ENCODE data around the gene SPATA16. TPM values are rescaled to one million over a fixed set of nuclear protein-coding genes. Genes with fewer than 3 reads are reported as not detected.

SPATA16 gene
- total and polyA plus RNA-seq, 5 donors from 2014 or later = not detected

DNA sequence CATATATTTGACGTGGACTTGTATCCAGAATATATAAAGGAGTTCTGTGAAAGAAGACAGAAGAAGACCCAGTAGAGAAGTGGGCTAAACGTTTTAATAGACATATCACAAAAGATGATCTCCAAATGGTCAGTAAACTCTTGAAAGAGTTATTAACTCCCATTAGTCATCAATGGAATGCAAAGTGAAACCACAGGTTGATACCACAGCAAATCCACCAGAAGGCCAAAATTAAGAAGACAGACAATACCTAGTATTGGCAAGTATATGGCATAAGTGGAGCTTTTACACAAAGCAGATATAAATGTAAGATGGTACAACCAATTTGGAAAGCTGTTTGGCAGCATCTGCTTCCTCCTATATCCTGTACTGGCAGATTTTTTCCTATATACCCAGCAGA lies 6.0 kb downstream of the SPATA16 start:
- ATAC-seq (ENCODE audit: low read depth in 2 of 2) (no peak), DNase-seq (no peak)
- no peak overlapping the region for H3K4me3 ChIP-seq (ENCODE audit: low read depth, low read length)
- H3K4me1 ChIP-seq (ENCODE audit: control insufficient read depth, insufficient read depth, low read length, poor library complexity, severe bottlenecking) = no peaks in the 10 kb centered on the region
- no peak overlapping the region for H3K27ac ChIP-seq (ENCODE audit: insufficient read depth, low read length, poor library complexity, severe bottlenecking)
- Mint-ChIP-seq H3K36me3 (no peaks in the 10 kb centered on the region), H3K4me1 (no peaks in the 10 kb centered on the region), H3K4me3 (no peak overlapping the region), H3K27me3 (no peaks in the 10 kb centered on the region), H3K27ac (no peak overlapping the region), H3K9me3 (peaks cover 0 to 3% (median 0%) of the 10 kb centered on the region in 7 donors)
- H3K36me3 ChIP-seq (ENCODE audit: control insufficient read depth, insufficient read depth, low read length) = no peaks in the 10 kb centered on the region
- no peaks in the 10 kb centered on the region for H3K27me3 ChIP-seq (ENCODE audit: control insufficient read depth, insufficient read depth, low read length)
- no peaks in the 10 kb centered on the region for H3K9me3 ChIP-seq (ENCODE audit: control insufficient read depth in 2 of 2, low read length in 2 of 2)

DNA sequence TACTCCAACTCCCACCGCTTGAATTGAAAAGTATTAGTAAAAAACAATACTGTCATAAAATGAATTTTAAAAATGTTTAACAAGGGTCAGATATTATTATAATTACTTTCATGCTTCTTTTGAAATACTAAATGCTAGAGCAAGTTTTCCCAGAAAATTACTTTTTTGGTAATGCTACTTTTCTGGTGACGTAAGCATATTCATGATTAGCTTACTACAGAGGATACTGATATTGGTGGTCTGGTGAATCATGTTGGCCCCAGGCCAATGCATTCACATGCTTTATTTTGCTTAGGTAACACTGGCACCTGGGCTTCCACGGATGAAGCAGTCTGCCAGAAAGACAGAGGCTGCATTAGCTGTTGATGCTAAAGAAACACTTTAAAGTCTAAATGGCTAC lies 12.4 kb downstream of the SPATA16 start:
- H3K27ac ChIP-seq (ENCODE audit: insufficient read depth, low read length, poor library complexity, severe bottlenecking) = no peak overlapping the region
- Mint-ChIP-seq H3K27ac (no peak overlapping the region), H3K4me3 (no peak overlapping the region), H3K4me1 (no peaks in the 10 kb centered on the region), H3K27me3 (no peaks in the 10 kb centered on the region), H3K36me3 (no peaks in the 10 kb centered on the region), H3K9me3 (peaks cover 0 to 6% (median 0%) of the 10 kb centered on the region in 7 donors)
- H3K4me3 ChIP-seq (ENCODE audit: low read depth, low read length) = no peak overlapping the region
- DNase-seq (no peak), ATAC-seq (ENCODE audit: low read depth in 2 of 2) (no peak)
- no peaks in the 10 kb centered on the region for H3K27me3 ChIP-seq (ENCODE audit: control insufficient read depth, insufficient read depth, low read length)
- H3K4me1 ChIP-seq (ENCODE audit: control insufficient read depth, insufficient read depth, low read length, poor library complexity, severe bottlenecking) = no peaks in the 10 kb centered on the region
- no peaks in the 10 kb centered on the region for H3K9me3 ChIP-seq (ENCODE audit: control insufficient read depth in 2 of 2, low read length in 2 of 2)
- no peaks in the 10 kb centered on the region for H3K36me3 ChIP-seq (ENCODE audit: control insufficient read depth, insufficient read depth, low read length)

DNA sequence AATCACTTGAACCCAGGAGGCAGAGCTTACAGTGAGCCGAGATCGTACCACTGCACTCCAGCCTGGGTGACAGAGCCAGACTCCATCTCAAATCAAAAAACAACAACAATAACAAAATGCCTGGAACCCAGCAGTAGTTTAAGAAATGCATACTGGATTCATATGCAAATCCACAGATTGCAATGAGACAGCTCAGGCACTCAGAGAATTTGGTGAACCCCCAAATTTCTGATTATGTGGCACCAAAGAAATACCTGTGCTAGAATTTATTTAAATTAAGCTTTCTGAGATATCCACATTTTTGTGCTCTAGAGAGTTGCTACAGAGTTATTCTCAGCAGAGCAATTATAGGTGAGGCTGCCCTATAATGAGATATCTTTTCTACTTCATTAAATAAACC lies 29.7 kb downstream of the SPATA16 start:
- H3K9me3 ChIP-seq (ENCODE audit: control insufficient read depth in 2 of 2, low read length in 2 of 2) = no peaks in the 10 kb centered on the region
- H3K27me3 ChIP-seq (ENCODE audit: control insufficient read depth, insufficient read depth, low read length) = no peaks in the 10 kb centered on the region
- Mint-ChIP-seq H3K27me3 (no peaks in the 10 kb centered on the region), H3K36me3 (no peaks in the 10 kb centered on the region), H3K9me3 (peaks cover 0 to 5% (median 3%) of the 10 kb centered on the region in 7 donors), H3K4me1 (no peaks in the 10 kb centered on the region), H3K27ac (no peak overlapping the region), H3K4me3 (no peak overlapping the region)
- ATAC-seq (ENCODE audit: low read depth in 2 of 2) (no peak), DNase-seq (no peak)
- H3K4me1 ChIP-seq (ENCODE audit: control insufficient read depth, insufficient read depth, low read length, poor library complexity, severe bottlenecking) = no peaks in the 10 kb centered on the region
- H3K27ac ChIP-seq (ENCODE audit: insufficient read depth, low read length, poor library complexity, severe bottlenecking) = no peak overlapping the region
- H3K4me3 ChIP-seq (ENCODE audit: low read depth, low read length) = no peak overlapping the region
- H3K36me3 ChIP-seq (ENCODE audit: control insufficient read depth, insufficient read depth, low read length) = no peaks in the 10 kb centered on the region

DNA sequence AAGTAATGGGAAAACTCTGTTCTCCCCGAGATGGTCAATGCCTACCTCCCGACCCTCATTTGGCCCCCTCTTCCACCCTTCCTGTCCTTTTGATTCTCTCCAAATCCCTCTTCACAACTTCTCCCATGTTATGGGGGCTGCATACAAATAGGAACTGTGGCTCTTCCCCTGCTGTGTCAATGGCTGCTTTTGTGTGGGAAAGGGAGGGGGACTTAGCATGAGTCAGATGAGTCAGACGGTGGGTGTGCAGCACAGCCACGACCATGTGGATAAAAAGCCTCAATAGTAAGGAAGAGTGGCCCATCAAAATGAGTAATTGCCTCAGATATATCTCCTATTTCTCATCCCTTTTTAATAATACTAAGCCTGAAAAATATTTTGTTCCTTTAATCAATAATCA lies 31.9 kb downstream of the SPATA16 start:
- ATAC-seq (ENCODE audit: low read depth in 2 of 2) (no peak), DNase-seq (no peak)
- Mint-ChIP-seq H3K9me3 (peaks cover 1 to 12% (median 3%) of the 10 kb centered on the region in 7 donors), H3K36me3 (no peaks in the 10 kb centered on the region), H3K4me3 (no peak overlapping the region), H3K4me1 (no peaks in the 10 kb centered on the region), H3K27me3 (no peaks in the 10 kb centered on the region), H3K27ac (no peak overlapping the region)
- Histone ChIP-seq H3K27ac (ENCODE audit: insufficient read depth, low read length, poor library complexity, severe bottlenecking) (no peak overlapping the region), H3K4me1 (ENCODE audit: control insufficient read depth, insufficient read depth, low read length, poor library complexity, severe bottlenecking) (no peaks in the 10 kb centered on the region), H3K27me3 (ENCODE audit: control insufficient read depth, insufficient read depth, low read length) (no peaks in the 10 kb centered on the region), H3K36me3 (ENCODE audit: control insufficient read depth, insufficient read depth, low read length) (no peaks in the 10 kb centered on the region), H3K4me3 (ENCODE audit: low read depth, low read length) (no peak overlapping the region), H3K9me3 (ENCODE audit: control insufficient read depth in 2 of 2, low read length in 2 of 2) (no peaks in the 10 kb centered on the region)

DNA sequence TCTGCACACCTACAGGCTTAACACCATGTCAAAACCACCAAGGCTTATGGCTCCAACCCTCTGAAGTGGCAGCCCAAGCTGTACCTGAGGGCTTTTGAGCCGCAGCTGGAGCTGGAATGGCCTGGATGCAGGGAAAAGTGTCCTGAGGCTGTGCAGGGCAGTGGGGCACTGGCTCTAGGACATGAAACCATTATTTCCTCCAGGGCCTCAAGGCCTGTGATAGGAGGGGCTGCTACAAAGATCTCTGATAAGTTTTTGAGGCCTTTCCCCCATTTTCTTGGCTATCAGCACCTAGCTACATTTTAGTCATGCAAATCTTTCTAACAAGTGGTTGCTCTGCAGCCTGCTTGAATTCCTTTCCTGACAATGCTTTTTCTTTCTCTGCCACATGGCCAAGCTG lies 37.6 kb downstream of the SPATA16 start:
- Mint-ChIP-seq H3K4me3 (no peak overlapping the region), H3K36me3 (no peaks in the 10 kb centered on the region), H3K27me3 (no peaks in the 10 kb centered on the region), H3K4me1 (no peaks in the 10 kb centered on the region), H3K9me3 (peaks cover 2 to 28% (median 7%) of the 10 kb centered on the region in 7 donors), H3K27ac (no peak overlapping the region)
- Histone ChIP-seq H3K9me3 (ENCODE audit: control insufficient read depth in 2 of 2, low read length in 2 of 2) (peaks cover 0 to 2% of the 10 kb centered on the region in 2 experiments), H3K4me3 (ENCODE audit: low read depth, low read length) (no peak overlapping the region), H3K36me3 (ENCODE audit: control insufficient read depth, insufficient read depth, low read length) (no peaks in the 10 kb centered on the region), H3K27me3 (ENCODE audit: control insufficient read depth, insufficient read depth, low read length) (no peaks in the 10 kb centered on the region), H3K4me1 (ENCODE audit: control insufficient read depth, insufficient read depth, low read length, poor library complexity, severe bottlenecking) (no peaks in the 10 kb centered on the region), H3K27ac (ENCODE audit: insufficient read depth, low read length, poor library complexity, severe bottlenecking) (no peak overlapping the region)
- no peak for DNase-seq
- no peak for ATAC-seq (ENCODE audit: low read depth in 2 of 2)

DNA sequence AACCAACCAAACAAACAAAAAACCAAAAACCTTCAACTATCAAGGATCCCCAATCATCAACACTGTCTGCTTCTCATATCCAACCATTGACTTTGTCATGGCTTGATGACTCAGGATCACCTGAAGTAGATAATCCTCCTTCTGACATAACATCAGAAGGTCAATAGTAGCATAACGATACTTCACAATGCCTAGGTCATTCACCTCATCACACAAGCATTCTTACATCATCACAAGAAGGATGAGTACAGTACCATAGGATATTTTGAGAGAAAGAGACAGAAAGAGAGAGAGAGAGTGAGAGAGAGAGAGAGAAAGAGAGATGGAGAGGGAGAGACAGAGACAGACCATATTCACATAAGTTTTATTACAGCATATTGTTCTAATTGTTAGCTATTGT lies 42.1 kb downstream of the SPATA16 start:
- Mint-ChIP-seq H3K9me3 (peaks cover 0 to 19% (median 3%) of the 10 kb centered on the region in 7 donors), H3K4me3 (no peak overlapping the region), H3K4me1 (no peaks in the 10 kb centered on the region), H3K27me3 (no peaks in the 10 kb centered on the region), H3K36me3 (no peaks in the 10 kb centered on the region), H3K27ac (no peak overlapping the region)
- H3K27me3 ChIP-seq (ENCODE audit: control insufficient read depth, insufficient read depth, low read length) = no peaks in the 10 kb centered on the region
- ATAC-seq (ENCODE audit: low read depth in 2 of 2) (no peak), DNase-seq (no peak)
- H3K27ac ChIP-seq (ENCODE audit: insufficient read depth, low read length, poor library complexity, severe bottlenecking) = no peak overlapping the region
- H3K36me3 ChIP-seq (ENCODE audit: control insufficient read depth, insufficient read depth, low read length) = no peaks in the 10 kb centered on the region
- no peak overlapping the region for H3K4me3 ChIP-seq (ENCODE audit: low read depth, low read length)
- no peaks in the 10 kb centered on the region for H3K4me1 ChIP-seq (ENCODE audit: control insufficient read depth, insufficient read depth, low read length, poor library complexity, severe bottlenecking)
- H3K9me3 ChIP-seq (ENCODE audit: control insufficient read depth in 2 of 2, low read length in 2 of 2) = peaks cover 0 to 2% of the 10 kb centered on the region in 2 experiments

DNA sequence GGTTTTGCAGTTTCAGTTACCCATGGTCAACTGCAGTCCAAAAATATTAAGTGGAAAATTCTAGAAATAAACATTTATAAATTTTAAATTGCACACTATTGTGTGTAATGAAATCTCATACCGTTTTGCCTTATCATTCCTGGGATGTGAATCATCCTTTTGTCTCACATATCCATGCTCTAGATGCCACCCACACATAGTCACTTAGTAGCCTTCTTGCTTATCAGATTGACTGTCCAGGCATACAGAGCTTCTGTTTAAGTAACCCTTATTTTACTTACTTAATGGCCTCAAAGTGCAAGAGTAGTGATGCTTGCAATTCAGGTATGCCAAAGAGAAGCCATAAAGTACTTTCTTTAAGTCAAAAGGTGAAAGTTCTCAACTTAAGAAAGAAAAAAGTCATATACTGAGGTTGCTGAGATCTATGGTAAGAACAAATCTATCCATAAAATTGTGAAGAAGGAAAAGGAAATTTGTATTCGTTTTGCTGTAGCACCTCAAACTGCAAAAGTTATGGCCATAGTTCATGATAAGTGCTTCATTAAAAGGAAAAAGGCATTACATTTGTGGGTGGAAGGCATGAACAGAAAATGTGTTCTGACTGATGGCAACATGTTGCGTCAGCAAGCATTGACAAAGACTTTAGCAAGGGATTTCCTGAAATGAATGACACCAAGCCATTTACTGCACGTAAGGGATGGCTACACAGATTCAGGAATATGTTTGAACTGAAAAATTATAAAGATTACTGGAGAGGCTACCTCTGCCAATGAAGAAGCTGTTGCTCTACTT lies 43.8 kb downstream of the SPATA16 start:
- ATAC-seq (ENCODE audit: low read depth in 2 of 2) = no peak
- Histone ChIP-seq H3K4me3 (ENCODE audit: low read depth, low read length) (no peak overlapping the region), H3K27me3 (ENCODE audit: control insufficient read depth, insufficient read depth, low read length) (no peaks in the 10 kb centered on the region), H3K36me3 (ENCODE audit: control insufficient read depth, insufficient read depth, low read length) (no peaks in the 10 kb centered on the region), H3K27ac (ENCODE audit: insufficient read depth, low read length, poor library complexity, severe bottlenecking) (no peak overlapping the region), H3K9me3 (ENCODE audit: control insufficient read depth in 2 of 2, low read length in 2 of 2) (no peaks in the 10 kb centered on the region), H3K4me1 (ENCODE audit: control insufficient read depth, insufficient read depth, low read length, poor library complexity, severe bottlenecking) (no peaks in the 10 kb centered on the region)
- H3K27ac Mint-ChIP-seq = no peak overlapping the region
- H3K27me3 Mint-ChIP-seq = no peaks in the 10 kb centered on the region
- peaks cover 0 to 15% (median 2%) of the 10 kb centered on the region in 7 donors for H3K9me3 Mint-ChIP-seq
- H3K36me3 Mint-ChIP-seq = no peaks in the 10 kb centered on the region
- no peaks in the 10 kb centered on the region for H3K4me1 Mint-ChIP-seq
- DNase-seq = no peak
- no peak overlapping the region for H3K4me3 Mint-ChIP-seq

DNA sequence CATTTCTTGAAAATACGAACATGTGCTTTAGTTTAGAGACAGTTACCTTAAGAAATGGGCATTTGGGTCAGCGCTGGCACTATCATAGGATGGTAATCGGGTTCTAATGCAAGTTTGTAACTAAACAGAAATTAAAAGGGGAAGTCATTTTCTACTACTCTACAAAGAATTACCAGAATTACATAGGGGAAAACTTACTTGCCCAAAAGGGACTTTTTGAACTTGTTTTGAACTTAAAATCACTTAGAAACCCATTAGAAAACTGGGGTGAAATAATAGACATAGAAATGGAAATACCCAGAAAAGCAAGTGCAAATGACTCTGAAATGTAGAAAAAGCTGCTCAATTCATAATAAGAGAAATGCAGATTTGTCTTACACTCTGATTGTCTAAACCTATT lies 44.9 kb downstream of the SPATA16 start:
- H3K9me3 ChIP-seq (ENCODE audit: control insufficient read depth in 2 of 2, low read length in 2 of 2) = no peaks in the 10 kb centered on the region
- Mint-ChIP-seq H3K9me3 (peaks cover 0 to 5% (median 1%) of the 10 kb centered on the region in 7 donors), H3K27me3 (no peaks in the 10 kb centered on the region), H3K27ac (no peak overlapping the region), H3K4me1 (no peaks in the 10 kb centered on the region), H3K4me3 (no peak overlapping the region), H3K36me3 (no peaks in the 10 kb centered on the region)
- H3K4me3 ChIP-seq (ENCODE audit: low read depth, low read length) = no peak overlapping the region
- ATAC-seq (ENCODE audit: low read depth in 2 of 2) (no peak), DNase-seq (no peak)
- no peaks in the 10 kb centered on the region for H3K4me1 ChIP-seq (ENCODE audit: control insufficient read depth, insufficient read depth, low read length, poor library complexity, severe bottlenecking)
- no peaks in the 10 kb centered on the region for H3K27me3 ChIP-seq (ENCODE audit: control insufficient read depth, insufficient read depth, low read length)
- no peaks in the 10 kb centered on the region for H3K36me3 ChIP-seq (ENCODE audit: control insufficient read depth, insufficient read depth, low read length)
- no peak overlapping the region for H3K27ac ChIP-seq (ENCODE audit: insufficient read depth, low read length, poor library complexity, severe bottlenecking)

All from CD4-positive, CD25-positive, alpha-beta regulatory T cell (primary cell).